IMR-90 (cell line): Measurements from ENCODE around the gene RAC3. TPM values are rescaled to one million over a fixed set of nuclear protein-coding genes. Genes with fewer than 3 reads are reported as not detected.
A peak's percentile ranks its signal among the peaks of the same experiment; 100 is the strongest.

Experiments
- ATAC-seq: fragments of 200-7000 bp; cut with Tn5 transposase; 2 replicates; pipeline ENCODE4 v1.9.1; 2020; ENCODE audit warnings: low read depth, mild to moderate bottlenecking, moderate library complexity
- BruUV-seq: library from RNA; stranded (reverse); fragments of 400-500 nt; replicated peaks from 2 replicates; lab custom pipeline; 2021; lab: Mats Ljungman, UMichigan
- CTCF ChIA-PET: fragments of 300-600 bp; formaldehyde crosslinking; extraction: SDS; loops from one replicate; lab custom pipeline; 2021; ENCODE audit warnings: antibody characterized with exemption; lab: Yijun Ruan, JAX
- POLR2A ChIA-PET: fragments of 300-600 bp; sonication (Branson Sonifier 250); formaldehyde crosslinking; loops from one replicate; lab custom pipeline; 2022; ENCODE audit warnings: antibody characterized with exemption; ENCODE audit not compliant: unreplicated experiment; lab: Charles Lee
- DNase-seq: peaks from one replicate; pipeline ENCODE4 v3.0.0; 2013
- H2AFZ ChIP-seq: replicated peaks from 2 replicates; pipeline ENCODE3; 2013; ENCODE audit warnings: low read length, mild to moderate bottlenecking; ENCODE audit not compliant: poor library complexity
- H2AK5ac ChIP-seq: 2 replicates; pipeline ENCODE4 v1.6.1; 2013; ENCODE audit warnings: low read depth, low read length, inconsistent platforms
- H2AK9ac ChIP-seq: replicated peaks from 2 replicates; pipeline ENCODE3; 2013; ENCODE audit warnings: mild to moderate bottlenecking, low read depth, low read length, moderate library complexity; ENCODE audit not compliant: poor library complexity
- H2BK120ac ChIP-seq: 2 replicates; pipeline ENCODE4 v1.6.1; 2013; ENCODE audit warnings: low read depth, low read length, inconsistent platforms
- H2BK15ac ChIP-seq: 3 replicates; pipeline ENCODE4 v1.6.1; 2013; ENCODE audit warnings: low read depth, low read length, inconsistent platforms
- H2BK20ac ChIP-seq: 2 replicates; pipeline ENCODE4 v1.6.1; 2013; ENCODE audit warnings: low read depth, mild to moderate bottlenecking, inconsistent platforms, low read length, moderate library complexity
- H2BK5ac ChIP-seq: 2 replicates; pipeline ENCODE4 v1.6.1; 2013; ENCODE audit warnings: mild to moderate bottlenecking, low read depth, low read length, inconsistent platforms; ENCODE audit not compliant: poor library complexity, severe bottlenecking
- H3K14ac ChIP-seq: replicated peaks from 2 replicates; pipeline ENCODE4 v1.6.1; 2013; ENCODE audit warnings: low read depth, low read length, inconsistent platforms
- H3K18ac ChIP-seq: 2 replicates; pipeline ENCODE4 v1.6.1; 2013; ENCODE audit warnings: low read depth, low read length, control low read depth
- H3K23ac ChIP-seq: 2 replicates; pipeline ENCODE4 v1.6.1; 2013; ENCODE audit warnings: low read depth, low read length, inconsistent platforms
- H3K27ac ChIP-seq: 2 replicates; pipeline ENCODE4 v1.5.1; 2013; ENCODE audit warnings: mild to moderate bottlenecking, control low read depth, low read length; ENCODE audit not compliant: insufficient read depth
- H3K27me3 ChIP-seq: 2 replicates; pipeline ENCODE4 v1.6.1; 2013; ENCODE audit warnings: low read length; ENCODE audit not compliant: control insufficient read depth, insufficient read depth
- H3K36me3 ChIP-seq: 2 replicates; pipeline ENCODE4 v1.6.1; 2013; ENCODE audit warnings: low read length, mixed read lengths; ENCODE audit not compliant: control insufficient read depth, insufficient read depth
- H3K4ac ChIP-seq: 2 replicates; pipeline ENCODE4 v1.6.1; 2013; ENCODE audit warnings: low read depth, low read length, inconsistent platforms
- H3K4me1 ChIP-seq: 2 replicates; pipeline ENCODE4 v1.6.1; 2013; ENCODE audit warnings: low read length, mixed read lengths; ENCODE audit not compliant: control insufficient read depth, insufficient read depth
- H3K4me2 ChIP-seq: 2 replicates; pipeline ENCODE4 v1.6.1; 2013; ENCODE audit warnings: low read depth, mild to moderate bottlenecking, control low read depth, low read length, moderate library complexity
- H3K4me3 ChIP-seq: 2 replicates; pipeline ENCODE4 v1.5.1; 2013; ENCODE audit warnings: low read depth, mild to moderate bottlenecking, control low read depth, low read length, moderate library complexity; ENCODE audit not compliant: insufficient read depth
- H3K56ac ChIP-seq: 2 replicates; pipeline ENCODE4 v1.6.1; 2013; ENCODE audit warnings: low read length, inconsistent platforms; ENCODE audit not compliant: insufficient read depth; ENCODE audit errors: extremely low read depth
- H3K79me1 ChIP-seq, 2 experiments: 2 replicates each; pipeline ENCODE4 v1.6.1; 2013; ENCODE audit warnings: low read length in 2 of 2, inconsistent platforms in 1 of 2, low read depth in 1 of 2
- H3K9ac ChIP-seq: 2 replicates; pipeline ENCODE4 v1.6.1; 2013; ENCODE audit warnings: low read depth, low read length, control low read depth
- H3K9me1 ChIP-seq: 2 replicates; pipeline ENCODE4 v1.6.1; 2013; ENCODE audit warnings: low read length, inconsistent platforms; ENCODE audit not compliant: insufficient read depth
- H3K9me3 ChIP-seq: 2 replicates; pipeline ENCODE4 v1.6.1; 2013; ENCODE audit warnings: low read length; ENCODE audit not compliant: control insufficient read depth, insufficient read depth
- H4K20me1 ChIP-seq: 2 replicates; pipeline ENCODE4 v1.6.1; 2013; ENCODE audit warnings: low read length, inconsistent platforms; ENCODE audit not compliant: insufficient read depth
- H4K5ac ChIP-seq: 2 replicates; pipeline ENCODE4 v1.6.1; 2013; ENCODE audit warnings: mild to moderate bottlenecking, low read depth, low read length, control low read depth
- H4K8ac ChIP-seq, 2 experiments: 2 replicates each; pipeline ENCODE4 v1.6.1; 2013; ENCODE audit warnings: low read depth in 2 of 2, low read length in 2 of 2, control low read depth in 1 of 2, inconsistent platforms in 1 of 2
- H4K91ac ChIP-seq: 2 replicates; pipeline ENCODE4 v1.6.1; 2013; ENCODE audit warnings: low read depth, low read length, inconsistent platforms; ENCODE audit not compliant: insufficient read depth
- BHLHE40 ChIP-seq: fragments of 150-350 bp; IDR thresholded peaks from 2 replicates; pipeline ENCODE4 v1.6.1; 2016; ENCODE audit warnings: mild to moderate bottlenecking, low read depth, low read length
- CEBPB ChIP-seq: IDR thresholded peaks from 2 replicates; pipeline ENCODE4 v1.6.1; 2012; ENCODE audit warnings: low read depth, low read length, improper control_type of control experiment
- CHD1 ChIP-seq: IDR thresholded peaks from 2 replicates; pipeline ENCODE4 v1.6.1; 2012; ENCODE audit warnings: low read depth, low read length, improper control_type of control experiment
- CTCF ChIP-seq: conservative IDR thresholded peaks from 2 replicates; pipeline ENCODE4 v1.5.1; 2012; ENCODE audit warnings: mild to moderate bottlenecking, low read depth, low read length, improper control_type of control experiment
- ELK1 ChIP-seq: fragments of 150-350 bp; IDR thresholded peaks from 2 replicates; pipeline ENCODE4 v1.6.1; 2016; ENCODE audit warnings: low read depth, mild to moderate bottlenecking, low read length, moderate library complexity, borderline replicate concordance
- FOS ChIP-seq: fragments of 150-350 bp; IDR thresholded peaks from 2 replicates; pipeline ENCODE4 v1.6.1; 2016; ENCODE audit warnings: low read depth, low read length
- MAFK ChIP-seq: IDR thresholded peaks from 2 replicates; pipeline ENCODE4 v1.6.1; 2012; ENCODE audit warnings: low read depth, low read length, improper control_type of control experiment
- MAZ ChIP-seq: IDR thresholded peaks from 2 replicates; pipeline ENCODE4 v1.6.1; 2012; ENCODE audit warnings: low read depth, mild to moderate bottlenecking, low read length, improper control_type of control experiment, moderate library complexity, borderline replicate concordance
- MXI1 ChIP-seq: IDR thresholded peaks from 2 replicates; pipeline ENCODE4 v1.6.1; 2012; ENCODE audit warnings: low read depth, mild to moderate bottlenecking, low read length, moderate library complexity, borderline replicate concordance
- NFE2L2 ChIP-seq: fragments of 150-350 bp; IDR thresholded peaks from 2 replicates; pipeline ENCODE4 v1.6.1; 2016; ENCODE audit warnings: low read depth, mild to moderate bottlenecking, low read length
- POLR2A ChIP-seq: IDR thresholded peaks from 2 replicates; pipeline ENCODE4 v1.6.1; 2012; ENCODE audit warnings: mild to moderate bottlenecking, low read depth, low read length
- RAD21 ChIP-seq: IDR thresholded peaks from 2 replicates; pipeline ENCODE4 v1.6.1; 2012; ENCODE audit warnings: low read length, improper control_type of control experiment
- RCOR1 ChIP-seq: IDR thresholded peaks from 2 replicates; pipeline ENCODE4 v1.6.1; 2012; ENCODE audit warnings: mild to moderate bottlenecking, low read length, improper control_type of control experiment; ENCODE audit not compliant: insufficient replicate concordance
- RFX5 ChIP-seq: IDR thresholded peaks from 2 replicates; pipeline ENCODE4 v1.8.0; 2012; ENCODE audit warnings: low read depth, mild to moderate bottlenecking, low read length, moderate library complexity
- SMC3 ChIP-seq: fragments of 150-350 bp; IDR thresholded peaks from 2 replicates; pipeline ENCODE4 v1.6.1; 2016; ENCODE audit warnings: low read depth, mild to moderate bottlenecking, antibody characterized with exemption, low read length, moderate library complexity
- USF2 ChIP-seq: fragments of 150-350 bp; IDR thresholded peaks from 2 replicates; pipeline ENCODE4 v1.6.1; 2017; ENCODE audit warnings: mild to moderate bottlenecking, antibody characterized with exemption, low read length, low read depth
- whole genome bisulfite sequencing, 2 experiments: methylation state at CpG; one replicate each; pipeline versions ENCODE4 v1.1.5 to v1.1.7; 2013; ENCODE audit warnings: missing lambda C conversion rate in 2 of 2; ENCODE audit not compliant: insufficient read length in 1 of 2; ENCODE audit errors: extremely low coverage in 2 of 2; 5-methylcytosine and 5-hydroxymethylcytosine counted together
- dilution Hi-C: fragments of 300-500 bp; cut with HindIII; formaldehyde crosslinking; loops from one replicate; pipeline ENCODE4 v1.14.3; 2018; ENCODE audit warnings: low sequenced_read_pairs; ENCODE audit not compliant: unreplicated experiment
- in situ Hi-C: fragments of 300-500 bp; cut with MboI; formaldehyde crosslinking; loops from 3 replicates; pipeline ENCODE4 v1.14.3; 2019; ENCODE audit warnings: low sequenced_read_pairs, inconsistent platforms, mixed read lengths
- intact Hi-C: fragments of 100-400 bp; cut with micrococcal nuclease; formaldehyde crosslinking; loops from 2 replicates; pipeline ENCODE4 v1.10.0; 2022
- polyA plus RNA-seq, 3 experiments: library from polyadenylated mRNA; depleted of rRNA; stranded (reverse); fragments of >200 nt; gene quantifications; 2 replicates each; pipeline ENCODE4 v1.2.3, GENCODE V29; 2012; ENCODE audit warnings: low replicate concordance in 1 of 3
- total RNA-seq: library from RNA; depleted of rRNA; stranded (reverse); fragments of >200 nt; gene quantifications from 2 replicates; pipeline ENCODE4 v1.2.3, GENCODE V29; 2012

The RAC3 gene
- total and polyA plus RNA-seq, 2 of the 4 experiments (the other 2 are of a cell fraction) = 5.7 to 23.4 TPM

GRCh38 chr17:81987161-81987770, 44.2 kb upstream of the RAC3 start:
- Histone ChIP-seq H2BK120ac (no peak overlapping the region), H4K8ac (no peak overlapping the region), H2BK5ac (no peak overlapping the region), H3K27ac (no peak overlapping the region), H3K9me1 (no peaks in the 10 kb centered on the region), H3K36me3 (peaks cover 35% of the 10 kb centered on the region), H2AK5ac (no peak overlapping the region), H4K20me1 (peaks cover 6% of the 10 kb centered on the region), H3K9me3 (no peaks in the 10 kb centered on the region), H4K5ac (no peak overlapping the region), H3K4me2 (no peak overlapping the region), H3K4me3 (no peak overlapping the region), H2AK9ac (peak overlapping the region; percentile 61), H3K4ac (no peak overlapping the region), H2AFZ (no peak overlapping the region), H3K14ac (no peak overlapping the region), H3K79me1 (peaks cover 1 to 23% of the 10 kb centered on the region in 2 experiments; a peak in 3 of 4 replicates), H3K23ac (no peak overlapping the region), H2BK15ac (no peak overlapping the region), H3K56ac (no peak overlapping the region), H3K27me3 (no peaks in the 10 kb centered on the region), H3K4me1 (peaks cover 9% of the 10 kb centered on the region), H3K9ac (no peak overlapping the region), H3K18ac (no peak overlapping the region), H2BK20ac (no peak overlapping the region), H4K91ac (no peak overlapping the region)
- in situ Hi-C loops (no loop called here), intact Hi-C loops (no loop called here), dilution Hi-C loops (no loop called here)
- no TSS peak for BruUV-seq
- DNase-seq (no peak), ATAC-seq (no peak)
- TF ChIP-seq MAZ (no peak), POLR2A (no peak), CHD1 (no peak), USF2 (no peak), CEBPB (no peak), SMC3 (no peak), BHLHE40 (no peak), CTCF (no peak), ELK1 (no peak), FOS (no peak), RFX5 (no peak), MAFK (no peak), MXI1 (no peak), RCOR1 (no peak), NFE2L2 (no peak), RAD21 (no peak)
- WGBS, 2 experiments = 98% methylated on average over 7 of the region's 26 CpGs; no CpG with 5 or more reads in 1 of the 2 experiments
- ChIA-PET CTCF (no interaction called here), POLR2A (no interaction called here)
